Liver (tissue), 9 donors: Measurements from ENCODE around the gene HSH2D. TPM values are rescaled to one million over a fixed set of nuclear protein-coding genes. Genes with fewer than 3 reads are reported as not detected.

Experiments used
- DNase-seq: peaks from one replicate; pipeline ENCODE4 v3.0.0-alpha.2; 2017; ENCODE audit warnings: low spot score
- H3K27ac ChIP-seq, 2 donors: one replicate each; pipeline ENCODE4 v1.7.0; 2013; ENCODE audit warnings: inconsistent platforms in 2 of 2, low read length in 2 of 2, control low read depth in 1 of 2, low read depth in 1 of 2, mild to moderate bottlenecking in 1 of 2
- H3K27me3 ChIP-seq, 4 donors: one replicate each; pipeline versions ENCODE4 v1.6.1 to v1.7.0; 2013; ENCODE audit warnings: low read length in 3 of 4, inconsistent platforms in 1 of 4, mild to moderate bottlenecking in 1 of 4, moderate library complexity in 1 of 4; ENCODE audit not compliant: control insufficient read depth in 4 of 4, insufficient read depth in 4 of 4
- H3K36me3 ChIP-seq, 4 donors: one replicate each; pipeline versions ENCODE4 v1.6.1 to v1.7.0; 2013; ENCODE audit warnings: low read length in 3 of 4, mild to moderate bottlenecking in 3 of 4, low read depth in 1 of 4, moderate library complexity in 1 of 4; ENCODE audit not compliant: control insufficient read depth in 4 of 4, insufficient read depth in 3 of 4
- H3K4me1 ChIP-seq, 4 donors: one replicate each; pipeline versions ENCODE4 v1.6.1 to v1.7.0; 2013; ENCODE audit warnings: low read length in 3 of 4, mild to moderate bottlenecking in 3 of 4, moderate library complexity in 1 of 4; ENCODE audit not compliant: control insufficient read depth in 4 of 4, insufficient read depth in 4 of 4
- H3K4me3 ChIP-seq, 3 donors: one replicate each; pipeline versions ENCODE4 v1.6.1 to v1.7.0; 2013; ENCODE audit warnings: low read length in 3 of 3, control low read depth in 1 of 3, low read depth in 1 of 3, mild to moderate bottlenecking in 1 of 3
- H3K9ac ChIP-seq, 2 donors: one replicate each; pipeline ENCODE4 v1.7.0; 2013; ENCODE audit warnings: low read length in 2 of 2, mild to moderate bottlenecking in 2 of 2, moderate library complexity in 2 of 2, control low read depth in 1 of 2, low read depth in 1 of 2
- H3K9me3 ChIP-seq, 4 donors: one replicate each; pipeline versions ENCODE4 v1.6.1 to v1.7.0; 2013; ENCODE audit warnings: low read length in 3 of 4; ENCODE audit not compliant: control insufficient read depth in 4 of 4
- CTCF ChIP-seq: fragments of 150-350 bp; IDR thresholded peaks from 2 replicates; pipeline ENCODE4 v1.5.1; 2017; ENCODE audit warnings: improper control_type of control experiment, low read depth, low read length; ENCODE audit not compliant: missing input control
- EGR1 ChIP-seq, 2 donors: IDR thresholded peaks; 2 replicates each; pipeline ENCODE4 v1.6.1; 2016 to 2018; ENCODE audit warnings: antibody characterized with exemption in 2 of 2, low read depth in 2 of 2
- FOXA2 ChIP-seq: IDR thresholded peaks from 2 replicates; pipeline ENCODE4 v1.6.1; 2016; ENCODE audit warnings: antibody characterized with exemption
- HNF4G ChIP-seq: IDR thresholded peaks from 2 replicates; pipeline ENCODE4 v1.6.1; 2016; ENCODE audit warnings: antibody characterized with exemption
- JUND ChIP-seq, 2 donors: IDR thresholded peaks; 2 replicates each; pipeline ENCODE4 v1.6.1; 2016; ENCODE audit warnings: antibody characterized with exemption in 2 of 2
- MAX ChIP-seq: IDR thresholded peaks from 2 replicates; pipeline ENCODE4 v1.6.1; 2016; ENCODE audit warnings: antibody characterized with exemption
- NR2F2 ChIP-seq: IDR thresholded peaks from 2 replicates; pipeline ENCODE4 v1.6.1; 2016; ENCODE audit warnings: antibody characterized with exemption
- RAD21 ChIP-seq, 2 donors: IDR thresholded peaks; 2 replicates each; pipeline ENCODE4 v1.6.1; 2016; ENCODE audit warnings: antibody characterized with exemption in 2 of 2, mild to moderate bottlenecking in 2 of 2
- RXRA ChIP-seq, 2 donors: IDR thresholded peaks; 2 replicates each; pipeline ENCODE4 v1.6.1; 2017 to 2018; ENCODE audit warnings: antibody characterized with exemption in 2 of 2, mild to moderate bottlenecking in 1 of 2
- SP1 ChIP-seq: IDR thresholded peaks from 2 replicates; pipeline ENCODE4 v1.6.1; 2018; ENCODE audit warnings: antibody characterized with exemption, mild to moderate bottlenecking
- TAF1 ChIP-seq: conservative IDR thresholded peaks from 2 replicates; pipeline ENCODE4 v1.6.1; 2016; ENCODE audit warnings: antibody characterized with exemption, mild to moderate bottlenecking
- YY1 ChIP-seq: IDR thresholded peaks from 2 replicates; pipeline ENCODE4 v1.6.1; 2016; ENCODE audit warnings: antibody characterized with exemption, mild to moderate bottlenecking
- WGBS: extraction: QIAGEN DNeasy Blood & Tissue Kit; methylation state at CpG from one replicate; pipeline ENCODE4 v1.1.7; 2013; 5-methylcytosine and 5-hydroxymethylcytosine counted together
- polyA plus RNA-seq, 2 donors: library from polyadenylated mRNA; stranded (reverse) in 1 of 2; unstranded in 1 of 2; fragments of 200-250 nt in 1 of 2; fragments of >200 nt in 1 of 2; fragmentation: Nextera tagmentation in 1 of 2; extraction: Ambion mirVana in 1 of 2; gene quantifications; one replicate each; pipeline versions ENCODE4 v1.2.1 to v1.2.3, GENCODE V29; 2013 to 2015
- total RNA-seq, 2 donors: library from RNA; depleted of rRNA; stranded (reverse); fragments of >200 nt; gene quantifications; one replicate each; pipeline ENCODE4 v1.2.3, GENCODE V29; 2014
- TF ChIP-seq, protein P1 (sequence below): IDR thresholded peaks from 2 replicates; pipeline ENCODE4 v1.6.1; 2016; ENCODE audit warnings: antibody characterized with exemption
- TF ChIP-seq, protein P2 (sequence below): IDR thresholded peaks from 2 replicates; pipeline ENCODE4 v1.6.1; 2016; ENCODE audit warnings: antibody characterized with exemption, mild to moderate bottlenecking
- donor health status: healthy.
- donor health status: healthy.
- donor health status: healthy.
- donor health status: healthy.
- donor health status: healthy.

Gene HSH2D
- total and polyA plus RNA-seq, 4 donors, result 0.33 to 2.9 (median 1.2) TPM

DNA sequence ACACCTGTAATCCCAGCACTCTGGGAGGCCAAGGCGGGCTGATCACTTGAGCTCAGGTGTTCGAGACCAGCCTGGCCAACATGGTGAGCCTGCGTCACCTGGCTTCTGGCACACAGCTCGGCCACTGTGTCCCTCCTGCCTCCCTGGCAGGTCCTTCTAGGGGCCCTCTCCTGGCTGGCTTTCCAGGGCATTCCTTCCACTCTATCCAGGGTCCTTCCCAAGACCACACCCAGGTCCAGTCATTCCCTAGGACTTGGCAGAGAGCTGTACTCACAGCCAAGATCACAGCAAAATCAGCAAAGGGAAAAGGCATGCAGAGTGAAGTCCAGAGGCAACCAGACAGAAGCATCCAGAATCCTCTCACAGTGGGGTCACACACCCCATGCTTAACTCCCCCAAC lies 9.7 kb upstream of the HSH2D start:
- no peak overlapping the region for H3K27ac ChIP-seq
- no peaks in the 10 kb centered on the region for H3K27me3 ChIP-seq
- over 99% methylated on average over 4 of the region's 4 CpGs for WGBS
- H3K9me3 ChIP-seq, result no peaks in the 10 kb centered on the region
- no peaks in the 10 kb centered on the region for H3K4me1 ChIP-seq
- no peak for DNase-seq
- no peak for TF ChIP-seq CTCF
- peaks cover 4 to 48% (median 38%) of the 10 kb centered on the region in 4 donors for H3K36me3 ChIP-seq
- H3K4me3 ChIP-seq, result no peak overlapping the region
- no peak overlapping the region for H3K9ac ChIP-seq

DNA sequence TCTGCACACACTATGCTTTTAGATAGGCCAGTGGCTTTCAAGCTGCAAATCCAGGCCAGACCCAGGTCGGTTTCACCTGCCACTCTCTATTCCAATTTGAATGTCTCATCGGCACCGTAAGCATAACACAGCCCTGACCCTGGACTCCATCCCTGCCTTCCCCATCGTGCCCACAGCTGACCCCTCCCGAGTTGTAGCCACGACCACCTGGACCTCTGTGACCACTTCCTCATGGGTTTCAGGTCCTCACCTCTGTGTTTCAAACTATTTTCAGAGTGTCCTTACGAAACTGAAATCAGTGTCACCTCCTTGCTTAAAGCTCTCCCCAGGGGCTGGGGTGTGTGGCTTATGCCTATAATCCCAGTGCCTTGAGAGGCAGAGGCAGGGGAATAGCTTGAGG lies 9.0 kb upstream of the HSH2D start:
- Histone ChIP-seq H3K36me3 (peaks cover 4 to 41% (median 34%) of the 10 kb centered on the region in 4 donors), H3K4me3 (no peak overlapping the region), H3K27ac (no peak overlapping the region), H3K9ac (no peak overlapping the region), H3K27me3 (no peaks in the 10 kb centered on the region), H3K9me3 (no peaks in the 10 kb centered on the region), H3K4me1 (no peaks in the 10 kb centered on the region)
- no peak for DNase-seq
- TF ChIP-seq FOXA2 (no peak), HNF4G (no peak)
- WGBS, result 85% methylated on average over 7 of the region's 7 CpGs

DNA sequence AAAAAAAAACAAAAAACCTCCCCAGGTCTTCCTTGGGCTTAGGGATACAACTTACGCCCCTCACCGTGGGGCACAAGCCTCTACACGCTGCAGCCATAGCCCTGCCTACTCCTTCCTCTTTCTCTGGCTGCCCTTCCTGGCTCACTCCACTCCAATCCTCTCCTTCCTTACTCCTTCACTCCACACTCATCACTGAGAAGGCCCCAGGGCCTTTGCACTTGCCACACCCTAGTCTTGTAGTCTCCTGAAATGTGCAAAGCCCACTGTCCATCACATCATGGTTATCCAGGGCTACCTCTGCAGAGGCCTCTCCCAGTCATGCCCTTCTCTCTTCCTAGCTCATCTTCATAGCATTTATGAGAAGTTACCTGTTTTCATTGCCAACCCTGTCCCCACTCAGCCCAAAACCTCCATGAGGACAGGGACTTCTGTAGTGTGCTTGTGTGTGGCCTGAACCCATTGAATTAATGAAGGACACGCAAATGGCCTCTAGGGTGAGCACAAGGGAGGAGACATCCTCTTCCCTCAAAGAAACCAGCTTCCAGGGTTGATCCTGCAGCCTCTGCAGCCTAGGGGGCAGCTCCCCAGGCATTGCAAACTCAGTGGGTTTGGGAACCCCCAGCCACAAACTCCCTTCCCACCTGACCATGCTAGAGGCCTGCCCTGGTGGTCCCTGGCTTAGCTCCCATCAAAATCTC lies 7.9 kb upstream of the HSH2D start:
- H3K27ac ChIP-seq, result no peak overlapping the region
- WGBS, result 87% methylated on average over 4 of the region's 4 CpGs

GRCh38 chr19:16136185-16136999 lies 7.1 kb upstream of the HSH2D start:
- no peak for DNase-seq
- H3K9ac ChIP-seq, result no peak overlapping the region
- WGBS, result 60% methylated on average over 16 of the region's 16 CpGs
- no peak for TF ChIP-seq YY1
- no peak for TF ChIP-seq SP1
- no peak for TF ChIP-seq MAX
- TF ChIP-seq, protein P1, sequence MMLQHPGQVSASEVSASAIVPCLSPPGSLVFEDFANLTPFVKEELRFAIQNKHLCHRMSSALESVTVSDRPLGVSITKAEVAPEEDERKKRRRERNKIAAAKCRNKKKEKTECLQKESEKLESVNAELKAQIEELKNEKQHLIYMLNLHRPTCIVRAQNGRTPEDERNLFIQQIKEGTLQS, result no peak
- no peak for TF ChIP-seq EGR1 (IDR thresholded peaks at IDR 0.05; ENCODE audit: low read depth in 2 of 2)
- TF ChIP-seq, protein P2, sequence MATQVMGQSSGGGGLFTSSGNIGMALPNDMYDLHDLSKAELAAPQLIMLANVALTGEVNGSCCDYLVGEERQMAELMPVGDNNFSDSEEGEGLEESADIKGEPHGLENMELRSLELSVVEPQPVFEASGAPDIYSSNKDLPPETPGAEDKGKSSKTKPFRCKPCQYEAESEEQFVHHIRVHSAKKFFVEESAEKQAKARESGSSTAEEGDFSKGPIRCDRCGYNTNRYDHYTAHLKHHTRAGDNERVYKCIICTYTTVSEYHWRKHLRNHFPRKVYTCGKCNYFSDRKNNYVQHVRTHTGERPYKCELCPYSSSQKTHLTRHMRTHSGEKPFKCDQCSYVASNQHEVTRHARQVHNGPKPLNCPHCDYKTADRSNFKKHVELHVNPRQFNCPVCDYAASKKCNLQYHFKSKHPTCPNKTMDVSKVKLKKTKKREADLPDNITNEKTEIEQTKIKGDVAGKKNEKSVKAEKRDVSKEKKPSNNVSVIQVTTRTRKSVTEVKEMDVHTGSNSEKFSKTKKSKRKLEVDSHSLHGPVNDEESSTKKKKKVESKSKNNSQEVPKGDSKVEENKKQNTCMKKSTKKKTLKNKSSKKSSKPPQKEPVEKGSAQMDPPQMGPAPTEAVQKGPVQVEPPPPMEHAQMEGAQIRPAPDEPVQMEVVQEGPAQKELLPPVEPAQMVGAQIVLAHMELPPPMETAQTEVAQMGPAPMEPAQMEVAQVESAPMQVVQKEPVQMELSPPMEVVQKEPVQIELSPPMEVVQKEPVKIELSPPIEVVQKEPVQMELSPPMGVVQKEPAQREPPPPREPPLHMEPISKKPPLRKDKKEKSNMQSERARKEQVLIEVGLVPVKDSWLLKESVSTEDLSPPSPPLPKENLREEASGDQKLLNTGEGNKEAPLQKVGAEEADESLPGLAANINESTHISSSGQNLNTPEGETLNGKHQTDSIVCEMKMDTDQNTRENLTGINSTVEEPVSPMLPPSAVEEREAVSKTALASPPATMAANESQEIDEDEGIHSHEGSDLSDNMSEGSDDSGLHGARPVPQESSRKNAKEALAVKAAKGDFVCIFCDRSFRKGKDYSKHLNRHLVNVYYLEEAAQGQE, result no peak
- TF ChIP-seq CTCF, result no peak
- no peak for TF ChIP-seq JUND (IDR thresholded peaks at IDR 0.05)
- no peak for TF ChIP-seq RAD21 (IDR thresholded peaks at IDR 0.05)
- TF ChIP-seq NR2F2, result no peak
- no peak for TF ChIP-seq TAF1

More for the DNA sequence above, 7.9 kb upstream of the HSH2D start:
- Histone ChIP-seq H3K27me3 (no peaks in the 10 kb centered on the region), H3K4me3 (no peak overlapping the region), H3K4me1 (no peaks in the 10 kb centered on the region), H3K9me3 (no peaks in the 10 kb centered on the region), H3K36me3 (peaks cover 4 to 33% (median 27%) of the 10 kb centered on the region in 4 donors), H3K9ac (no peak overlapping the region)
- DNase-seq, result no peak
- no peak for TF ChIP-seq NR2F2
- TF ChIP-seq RXRA (IDR thresholded peaks at IDR 0.05), result no peak
- no peak for TF ChIP-seq RAD21 (IDR thresholded peaks at IDR 0.05)

More at GRCh38 chr19:16136185-16136999, 7.1 kb upstream of the HSH2D start:
- no peaks in the 10 kb centered on the region for H3K27me3 ChIP-seq
- no peaks in the 10 kb centered on the region for H3K9me3 ChIP-seq
- H3K27ac ChIP-seq, result no peak overlapping the region
- no peak overlapping the region for H3K4me3 ChIP-seq
- peaks cover 4 to 31% (median 26%) of the 10 kb centered on the region in 4 donors for H3K36me3 ChIP-seq
- no peaks in the 10 kb centered on the region for H3K4me1 ChIP-seq
